Astrocyte (in vitro differentiated cells and primary cell): ENCODE results near the gene CFL1. TPM values are rescaled to one million over a fixed set of nuclear protein-coding genes. Genes with fewer than 3 reads are reported as not detected.
"Not testable (repeated sequence)": the region's sequence is repeated elsewhere in the genome, so short reads cannot be mapped to it uniquely, and the experiment has no call there.

Experiments used
- DNase-seq: peaks from one replicate; pipeline ENCODE4 v3.0.0-alpha.2; 2010; ENCODE audit warnings: low read depth
- FAIRE-seq: peaks from 2 replicates; lab custom pipeline; 2011; peaks lifted over from hg19 to GRCh38; lab: Jason Lieb, UNC
- H2AFZ ChIP-seq: 2 replicates; pipeline ENCODE4 v1.6.0; 2012; ENCODE audit warnings: low read depth, low read length, inconsistent platforms
- H3K27ac ChIP-seq: 2 replicates; pipeline ENCODE4 v1.5.1; 2011; ENCODE audit warnings: low read depth, low read length, inconsistent platforms
- H3K27me3 ChIP-seq: 2 replicates; pipeline ENCODE4 v1.6.0; 2011; ENCODE audit warnings: low read length, inconsistent platforms; ENCODE audit not compliant: insufficient read depth
- H3K36me3 ChIP-seq: 2 replicates; pipeline ENCODE4 v1.5.1; 2011; ENCODE audit warnings: low read length, inconsistent platforms; ENCODE audit not compliant: insufficient read depth
- H3K4me1 ChIP-seq: 2 replicates; pipeline ENCODE4 v1.5.1; 2011; ENCODE audit warnings: low read length, inconsistent platforms; ENCODE audit not compliant: insufficient read depth
- H3K4me2 ChIP-seq: 2 replicates; pipeline ENCODE4 v1.6.0; 2012; ENCODE audit warnings: low read length, inconsistent platforms
- H3K4me3 ChIP-seq: 2 replicates; pipeline ENCODE4 v1.5.1; 2011; ENCODE audit warnings: low read depth, mild to moderate bottlenecking, low read length, inconsistent platforms; ENCODE audit not compliant: insufficient read depth
- H3K79me2 ChIP-seq: 2 replicates; pipeline ENCODE4 v1.6.0; 2012; ENCODE audit warnings: mild to moderate bottlenecking, low read length, inconsistent platforms; ENCODE audit not compliant: insufficient read depth
- H3K9ac ChIP-seq: 2 replicates; pipeline ENCODE4 v1.6.0; 2012; ENCODE audit warnings: mild to moderate bottlenecking, low read length, inconsistent platforms
- H3K9me3 ChIP-seq: 2 replicates; pipeline ENCODE4 v1.5.1; 2012; ENCODE audit warnings: low read depth, mild to moderate bottlenecking, low read length, inconsistent platforms; ENCODE audit not compliant: insufficient read depth
- H4K20me1 ChIP-seq: 2 replicates; pipeline ENCODE4 v1.6.0; 2012; ENCODE audit warnings: low read length, inconsistent platforms; ENCODE audit not compliant: insufficient read depth
- H3K27ac Mint-ChIP-seq: one replicate; pipeline ENCODE4 v1.8.0; 2021; ENCODE audit warnings: mild to moderate bottlenecking, mixed read lengths; ENCODE audit not compliant: unreplicated experiment
- H3K27me3 Mint-ChIP-seq: one replicate; pipeline ENCODE4 v1.8.0; 2021; ENCODE audit warnings: low read depth, mixed read lengths; ENCODE audit not compliant: unreplicated experiment
- H3K36me3 Mint-ChIP-seq: one replicate; pipeline ENCODE4 v1.8.0; 2021; ENCODE audit warnings: low read depth, mixed read lengths; ENCODE audit not compliant: unreplicated experiment
- H3K4me1 Mint-ChIP-seq: one replicate; pipeline ENCODE4 v1.8.0; 2021; ENCODE audit warnings: low read depth, mixed read lengths; ENCODE audit not compliant: unreplicated experiment
- H3K4me3 Mint-ChIP-seq: one replicate; pipeline ENCODE4 v1.8.0; 2021; ENCODE audit warnings: mild to moderate bottlenecking, moderate library complexity, mixed read lengths; ENCODE audit not compliant: unreplicated experiment
- H3K9me3 Mint-ChIP-seq: one replicate; pipeline ENCODE4 v1.8.0; 2021; ENCODE audit warnings: mild to moderate bottlenecking, mixed read lengths; ENCODE audit not compliant: unreplicated experiment
- EZH2 ChIP-seq: IDR thresholded peaks from 2 replicates; pipeline ENCODE4 v1.6.1; 2012; ENCODE audit warnings: mild to moderate bottlenecking, low read length, inconsistent platforms; ENCODE audit not compliant: insufficient read depth
- total RNA-seq: library from RNA; stranded (reverse); gene quantifications from 2 replicates; pipeline ENCODE4 v1.2.1, GENCODE V29; 2021
- TF ChIP-seq, protein P1 (sequence below): IDR thresholded peaks from 2 replicates; pipeline ENCODE4 v1.5.1; 2011; ENCODE audit warnings: low read depth, mild to moderate bottlenecking, inconsistent platforms, low read length, moderate library complexity; ENCODE audit not compliant: insufficient read depth

The CFL1 gene
- total RNA-seq, 1 donor from 2014 or later = 1,931 TPM

GRCh38 chr11:65842144-65842543 lies 15.8 kb downstream of the CFL1 start:
- Histone ChIP-seq H3K27me3 (no peaks in the 10 kb centered on the region), H3K9me3 (no peaks in the 10 kb centered on the region), H3K4me2 (no peak overlapping the region), H3K4me1 (no peaks in the 10 kb centered on the region), H3K9ac (no peak overlapping the region), H3K79me2 (no peaks in the 10 kb centered on the region), H3K36me3 (no peaks in the 10 kb centered on the region), H2AFZ (no peak overlapping the region), H4K20me1 (no peaks in the 10 kb centered on the region), H3K27ac (no peak overlapping the region), H3K4me3 (no peak overlapping the region)
- FAIRE-seq (no peak), DNase-seq (no peak)
- Mint-ChIP-seq H3K9me3 (no peaks in the 10 kb centered on the region), H3K36me3 (peaks cover 3% of the 10 kb centered on the region), H3K4me1 (no peaks in the 10 kb centered on the region), H3K27ac (no peak overlapping the region), H3K4me3 (no peak overlapping the region), H3K27me3 (no peaks in the 10 kb centered on the region)
- no peak for TF ChIP-seq EZH2
- TF ChIP-seq, protein P1, sequence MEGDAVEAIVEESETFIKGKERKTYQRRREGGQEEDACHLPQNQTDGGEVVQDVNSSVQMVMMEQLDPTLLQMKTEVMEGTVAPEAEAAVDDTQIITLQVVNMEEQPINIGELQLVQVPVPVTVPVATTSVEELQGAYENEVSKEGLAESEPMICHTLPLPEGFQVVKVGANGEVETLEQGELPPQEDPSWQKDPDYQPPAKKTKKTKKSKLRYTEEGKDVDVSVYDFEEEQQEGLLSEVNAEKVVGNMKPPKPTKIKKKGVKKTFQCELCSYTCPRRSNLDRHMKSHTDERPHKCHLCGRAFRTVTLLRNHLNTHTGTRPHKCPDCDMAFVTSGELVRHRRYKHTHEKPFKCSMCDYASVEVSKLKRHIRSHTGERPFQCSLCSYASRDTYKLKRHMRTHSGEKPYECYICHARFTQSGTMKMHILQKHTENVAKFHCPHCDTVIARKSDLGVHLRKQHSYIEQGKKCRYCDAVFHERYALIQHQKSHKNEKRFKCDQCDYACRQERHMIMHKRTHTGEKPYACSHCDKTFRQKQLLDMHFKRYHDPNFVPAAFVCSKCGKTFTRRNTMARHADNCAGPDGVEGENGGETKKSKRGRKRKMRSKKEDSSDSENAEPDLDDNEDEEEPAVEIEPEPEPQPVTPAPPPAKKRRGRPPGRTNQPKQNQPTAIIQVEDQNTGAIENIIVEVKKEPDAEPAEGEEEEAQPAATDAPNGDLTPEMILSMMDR = no peak

DNA sequence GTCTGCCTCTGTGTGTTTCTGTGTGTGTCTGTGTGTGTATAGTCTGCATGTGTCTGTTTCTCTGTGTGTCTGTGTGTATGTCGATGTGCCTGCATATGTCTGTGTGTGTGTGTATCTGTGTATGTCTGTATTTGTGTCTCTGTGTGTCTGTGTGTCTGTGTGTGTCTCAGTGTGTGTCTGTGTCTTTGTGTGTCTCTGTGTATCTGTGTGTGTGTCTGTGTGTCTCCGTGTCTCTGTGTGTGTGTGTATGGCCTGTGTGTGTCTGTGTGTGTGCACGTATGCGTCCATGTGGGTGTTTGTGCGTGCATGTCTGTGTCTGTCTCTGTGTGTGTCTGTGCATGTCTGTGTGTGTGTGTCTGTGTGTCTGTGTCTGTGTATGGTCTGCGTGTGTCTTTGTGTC lies 23.8 kb downstream of the CFL1 start:
- FAIRE-seq (no peak), DNase-seq (no peak)
- peaks cover 6% of the 10 kb centered on the region for H3K79me2 ChIP-seq
- H3K27me3 Mint-ChIP-seq = peaks cover 16% of the 10 kb centered on the region
- peak overlapping the region; percentile 97 for H2AFZ ChIP-seq
- H3K4me2 ChIP-seq = peak overlapping the region; percentile 100
- TF ChIP-seq EZH2 = no peak
- peaks cover 3% of the 10 kb centered on the region for H3K36me3 Mint-ChIP-seq
- H3K27me3 ChIP-seq = peaks cover 26% of the 10 kb centered on the region
- no peak overlapping the region for H3K4me3 Mint-ChIP-seq
- H3K9me3 ChIP-seq = no peaks in the 10 kb centered on the region
- no peaks in the 10 kb centered on the region for H3K36me3 ChIP-seq
- no peak overlapping the region for H3K27ac ChIP-seq
- peaks cover 20% of the 10 kb centered on the region for H3K4me1 ChIP-seq
- peak overlapping the region; percentile 80 for H3K9ac ChIP-seq
- H3K9me3 Mint-ChIP-seq = peaks cover 4% of the 10 kb centered on the region
- H3K4me3 ChIP-seq = peak overlapping the region; percentile 81
- H3K27ac Mint-ChIP-seq = no peak overlapping the region
- no peaks in the 10 kb centered on the region for H4K20me1 ChIP-seq
- H3K4me1 Mint-ChIP-seq = peaks cover 2% of the 10 kb centered on the region

GRCh38 chr11:65833297-65834030 lies 24.5 kb downstream of the CFL1 start, which contains the start of gene SNX32:
TSS of gene SNX32 (plus strand) at chr11:65833963. CDS start at chr11:65834066, 103 bp downstream.
- H4K20me1 ChIP-seq = no peaks in the 10 kb centered on the region
- Mint-ChIP-seq H3K4me3 (no peak within 1 kb of the TSS), H3K9me3 (peaks cover 4% of the 10 kb centered on the region), H3K27ac (peak within 1 kb of the TSS; percentile 23), H3K27me3 (peaks cover 16% of the 10 kb centered on the region), H3K36me3 (peaks cover 3% of the 10 kb centered on the region), H3K4me1 (peaks cover 2% of the 10 kb centered on the region)
- no peaks in the 10 kb centered on the region for H3K9me3 ChIP-seq
- H3K27ac ChIP-seq = peak within 1 kb of the TSS; percentile 48
- H3K4me3 ChIP-seq = peak within 1 kb of the TSS; percentile 81
- peaks cover 6% of the 10 kb centered on the region for H3K79me2 ChIP-seq
- H3K36me3 ChIP-seq = no peaks in the 10 kb centered on the region
- H3K4me1 ChIP-seq = peaks cover 20% of the 10 kb centered on the region
- peak within 1 kb of the TSS; percentile 80 for H3K9ac ChIP-seq
- DNase-seq (peak; percentile 78), FAIRE-seq (peak; percentile 76)
- peak within 1 kb of the TSS; percentile 100 for H3K4me2 ChIP-seq
- H2AFZ ChIP-seq = peak within 1 kb of the TSS; percentile 97
- TF ChIP-seq EZH2 = no peak
- TF ChIP-seq, protein P1 = no peak
- H3K27me3 ChIP-seq = peaks cover 26% of the 10 kb centered on the region

DNA sequence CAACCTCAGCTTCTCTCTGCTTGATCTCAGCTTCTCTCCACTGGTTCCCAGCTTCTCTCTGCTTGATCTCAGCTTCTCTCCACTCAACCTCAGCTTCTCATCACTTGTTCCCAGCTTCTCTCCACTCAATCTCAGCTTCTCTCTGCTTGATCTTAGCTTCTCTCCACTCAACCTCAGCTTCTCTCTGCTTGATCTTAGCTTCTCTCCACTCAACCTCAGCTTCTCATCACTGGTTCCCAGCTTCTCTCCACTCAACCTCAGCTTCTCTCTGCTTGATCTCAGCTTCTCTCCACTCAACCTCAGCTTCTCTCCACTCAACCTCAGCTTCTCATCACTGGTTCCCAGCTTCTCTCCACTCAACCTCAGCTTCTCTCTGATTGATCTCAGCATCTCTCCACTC lies 25.7 kb downstream of the CFL1 start:
- not testable (repeated sequence) for H3K27ac ChIP-seq, H3K4me3 ChIP-seq, H3K79me2 ChIP-seq, H3K36me3 Mint-ChIP-seq, DNase-seq, H2AFZ ChIP-seq, H3K9me3 ChIP-seq, H3K27ac Mint-ChIP-seq, H3K9me3 Mint-ChIP-seq, H3K36me3 ChIP-seq, H3K4me1 Mint-ChIP-seq, H4K20me1 ChIP-seq, H3K4me2 ChIP-seq, H3K9ac ChIP-seq, FAIRE-seq
- peaks cover 28% of the 10 kb centered on the region for H3K27me3 ChIP-seq
- peak overlapping the region; percentile 18 for H3K4me3 Mint-ChIP-seq
- peaks cover 20% of the 10 kb centered on the region for H3K27me3 Mint-ChIP-seq
- peaks cover 20% of the 10 kb centered on the region for H3K4me1 ChIP-seq
